HEK293 (cell line): Measurements from ENCODE around the gene DOCK1.

ENCODE experiments used
- ZNF335 ChIP-seq: fragments of 450-650 bp; formaldehyde crosslinking; conservative IDR thresholded peaks from 2 replicates; pipeline ENCODE4 v1.5.1; 2016; ENCODE audit warnings: missing biosample characterization, missing genetic modification characterization
- TF ChIP-seq, protein P1 (sequence below): fragments of 450-650 bp; formaldehyde crosslinking; IDR thresholded peaks from 2 replicates; pipeline ENCODE4 v1.5.1; 2016; ENCODE audit warnings: missing biosample characterization, missing genetic modification characterization

DNA sequence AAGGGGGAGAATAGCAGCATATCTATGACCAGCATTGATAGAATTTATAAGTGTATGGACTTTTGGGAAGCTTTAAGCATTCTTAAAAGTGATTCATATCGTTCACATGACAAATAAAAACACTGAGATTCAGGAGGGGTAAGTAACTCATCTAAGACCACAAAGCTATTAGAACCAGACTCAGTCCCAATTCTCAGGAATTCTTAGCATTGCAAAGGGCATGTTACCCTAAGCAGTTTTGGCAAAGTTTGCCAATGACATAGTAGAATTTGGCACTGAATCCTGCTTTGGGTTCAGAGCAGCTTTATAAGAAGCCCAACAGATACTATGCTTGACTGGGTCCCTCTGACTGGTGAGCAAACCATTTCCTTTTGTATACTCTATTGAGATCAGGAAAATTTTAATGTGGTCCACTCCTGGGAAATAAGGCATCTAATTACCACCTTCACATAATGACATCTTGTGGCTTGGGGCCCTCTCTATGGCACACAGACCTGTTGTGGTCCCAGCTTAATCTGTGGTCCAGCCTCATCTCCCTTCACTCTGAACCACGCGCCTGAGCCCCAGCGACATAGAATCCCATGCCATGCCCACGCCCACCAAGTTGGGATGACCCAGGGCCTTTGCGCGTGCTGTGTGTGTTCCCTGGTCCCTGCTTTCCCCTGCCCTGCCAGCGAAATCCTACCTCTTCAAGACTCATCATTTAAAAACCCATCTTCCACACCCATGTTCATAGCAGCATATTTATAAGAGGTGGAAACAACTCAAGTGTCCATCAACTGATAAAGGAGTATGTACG lies 37.5 kb upstream of the DOCK1 start:
- TF ChIP-seq, protein P1, sequence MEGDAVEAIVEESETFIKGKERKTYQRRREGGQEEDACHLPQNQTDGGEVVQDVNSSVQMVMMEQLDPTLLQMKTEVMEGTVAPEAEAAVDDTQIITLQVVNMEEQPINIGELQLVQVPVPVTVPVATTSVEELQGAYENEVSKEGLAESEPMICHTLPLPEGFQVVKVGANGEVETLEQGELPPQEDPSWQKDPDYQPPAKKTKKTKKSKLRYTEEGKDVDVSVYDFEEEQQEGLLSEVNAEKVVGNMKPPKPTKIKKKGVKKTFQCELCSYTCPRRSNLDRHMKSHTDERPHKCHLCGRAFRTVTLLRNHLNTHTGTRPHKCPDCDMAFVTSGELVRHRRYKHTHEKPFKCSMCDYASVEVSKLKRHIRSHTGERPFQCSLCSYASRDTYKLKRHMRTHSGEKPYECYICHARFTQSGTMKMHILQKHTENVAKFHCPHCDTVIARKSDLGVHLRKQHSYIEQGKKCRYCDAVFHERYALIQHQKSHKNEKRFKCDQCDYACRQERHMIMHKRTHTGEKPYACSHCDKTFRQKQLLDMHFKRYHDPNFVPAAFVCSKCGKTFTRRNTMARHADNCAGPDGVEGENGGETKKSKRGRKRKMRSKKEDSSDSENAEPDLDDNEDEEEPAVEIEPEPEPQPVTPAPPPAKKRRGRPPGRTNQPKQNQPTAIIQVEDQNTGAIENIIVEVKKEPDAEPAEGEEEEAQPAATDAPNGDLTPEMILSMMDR (tag by site-specific recombination): no peak
- no peak for TF ChIP-seq ZNF335 (tag by site-specific recombination)
